IMR-90 (cell line): ENCODE measurements around the gene SPESP1. TPM values are rescaled to one million over a fixed set of nuclear protein-coding genes. Genes with fewer than 3 reads are reported as not detected.

Experiments
- ATAC-seq: fragments of 200-7000 bp; cut with Tn5 transposase; 2 replicates; pipeline ENCODE4 v1.9.1; 2020; ENCODE audit warnings: low read depth, mild to moderate bottlenecking, moderate library complexity
- BruUV-seq: library from RNA; stranded (reverse); fragments of 400-500 nt; replicated peaks from 2 replicates; lab custom pipeline; 2021; lab: Mats Ljungman, UMichigan
- CTCF ChIA-PET: fragments of 300-600 bp; formaldehyde crosslinking; extraction: SDS; loops from one replicate; lab custom pipeline; 2021; ENCODE audit warnings: antibody characterized with exemption; lab: Yijun Ruan, JAX
- POLR2A ChIA-PET: fragments of 300-600 bp; sonication (Branson Sonifier 250); formaldehyde crosslinking; loops from one replicate; lab custom pipeline; 2022; ENCODE audit warnings: antibody characterized with exemption; ENCODE audit not compliant: unreplicated experiment; lab: Charles Lee
- DNase-seq: peaks from one replicate; pipeline ENCODE4 v3.0.0; 2013
- H2AFZ ChIP-seq: replicated peaks from 2 replicates; pipeline ENCODE3; 2013; ENCODE audit warnings: low read length, mild to moderate bottlenecking; ENCODE audit not compliant: poor library complexity
- H2AK5ac ChIP-seq: 2 replicates; pipeline ENCODE4 v1.6.1; 2013; ENCODE audit warnings: low read depth, low read length, inconsistent platforms
- H2AK9ac ChIP-seq: replicated peaks from 2 replicates; pipeline ENCODE3; 2013; ENCODE audit warnings: mild to moderate bottlenecking, low read depth, low read length, moderate library complexity; ENCODE audit not compliant: poor library complexity
- H2BK120ac ChIP-seq: 2 replicates; pipeline ENCODE4 v1.6.1; 2013; ENCODE audit warnings: low read depth, low read length, inconsistent platforms
- H2BK15ac ChIP-seq: 3 replicates; pipeline ENCODE4 v1.6.1; 2013; ENCODE audit warnings: low read depth, low read length, inconsistent platforms
- H2BK20ac ChIP-seq: 2 replicates; pipeline ENCODE4 v1.6.1; 2013; ENCODE audit warnings: low read depth, mild to moderate bottlenecking, inconsistent platforms, low read length, moderate library complexity
- H2BK5ac ChIP-seq: 2 replicates; pipeline ENCODE4 v1.6.1; 2013; ENCODE audit warnings: mild to moderate bottlenecking, low read depth, low read length, inconsistent platforms; ENCODE audit not compliant: poor library complexity, severe bottlenecking
- H3K14ac ChIP-seq: replicated peaks from 2 replicates; pipeline ENCODE4 v1.6.1; 2013; ENCODE audit warnings: low read depth, low read length, inconsistent platforms
- H3K18ac ChIP-seq: 2 replicates; pipeline ENCODE4 v1.6.1; 2013; ENCODE audit warnings: low read depth, low read length, control low read depth
- H3K23ac ChIP-seq: 2 replicates; pipeline ENCODE4 v1.6.1; 2013; ENCODE audit warnings: low read depth, low read length, inconsistent platforms
- H3K27ac ChIP-seq: 2 replicates; pipeline ENCODE4 v1.5.1; 2013; ENCODE audit warnings: mild to moderate bottlenecking, control low read depth, low read length; ENCODE audit not compliant: insufficient read depth
- H3K27me3 ChIP-seq: 2 replicates; pipeline ENCODE4 v1.6.1; 2013; ENCODE audit warnings: low read length; ENCODE audit not compliant: control insufficient read depth, insufficient read depth
- H3K36me3 ChIP-seq: 2 replicates; pipeline ENCODE4 v1.6.1; 2013; ENCODE audit warnings: low read length, mixed read lengths; ENCODE audit not compliant: control insufficient read depth, insufficient read depth
- H3K4ac ChIP-seq: 2 replicates; pipeline ENCODE4 v1.6.1; 2013; ENCODE audit warnings: low read depth, low read length, inconsistent platforms
- H3K4me1 ChIP-seq: 2 replicates; pipeline ENCODE4 v1.6.1; 2013; ENCODE audit warnings: low read length, mixed read lengths; ENCODE audit not compliant: control insufficient read depth, insufficient read depth
- H3K4me2 ChIP-seq: 2 replicates; pipeline ENCODE4 v1.6.1; 2013; ENCODE audit warnings: low read depth, mild to moderate bottlenecking, control low read depth, low read length, moderate library complexity
- H3K4me3 ChIP-seq: 2 replicates; pipeline ENCODE4 v1.5.1; 2013; ENCODE audit warnings: low read depth, mild to moderate bottlenecking, control low read depth, low read length, moderate library complexity; ENCODE audit not compliant: insufficient read depth
- H3K56ac ChIP-seq: 2 replicates; pipeline ENCODE4 v1.6.1; 2013; ENCODE audit warnings: low read length, inconsistent platforms; ENCODE audit not compliant: insufficient read depth; ENCODE audit errors: extremely low read depth
- H3K79me1 ChIP-seq, 2 experiments: 2 replicates each; pipeline ENCODE4 v1.6.1; 2013; ENCODE audit warnings: low read length in 2 of 2, inconsistent platforms in 1 of 2, low read depth in 1 of 2
- H3K9ac ChIP-seq: 2 replicates; pipeline ENCODE4 v1.6.1; 2013; ENCODE audit warnings: low read depth, low read length, control low read depth
- H3K9me1 ChIP-seq: 2 replicates; pipeline ENCODE4 v1.6.1; 2013; ENCODE audit warnings: low read length, inconsistent platforms; ENCODE audit not compliant: insufficient read depth
- H3K9me3 ChIP-seq: 2 replicates; pipeline ENCODE4 v1.6.1; 2013; ENCODE audit warnings: low read length; ENCODE audit not compliant: control insufficient read depth, insufficient read depth
- H4K20me1 ChIP-seq: 2 replicates; pipeline ENCODE4 v1.6.1; 2013; ENCODE audit warnings: low read length, inconsistent platforms; ENCODE audit not compliant: insufficient read depth
- H4K5ac ChIP-seq: 2 replicates; pipeline ENCODE4 v1.6.1; 2013; ENCODE audit warnings: mild to moderate bottlenecking, low read depth, low read length, control low read depth
- H4K8ac ChIP-seq, 2 experiments: 2 replicates each; pipeline ENCODE4 v1.6.1; 2013; ENCODE audit warnings: low read depth in 2 of 2, low read length in 2 of 2, control low read depth in 1 of 2, inconsistent platforms in 1 of 2
- H4K91ac ChIP-seq: 2 replicates; pipeline ENCODE4 v1.6.1; 2013; ENCODE audit warnings: low read depth, low read length, inconsistent platforms; ENCODE audit not compliant: insufficient read depth
- BHLHE40 ChIP-seq: fragments of 150-350 bp; IDR thresholded peaks from 2 replicates; pipeline ENCODE4 v1.6.1; 2016; ENCODE audit warnings: mild to moderate bottlenecking, low read depth, low read length
- FOS ChIP-seq: fragments of 150-350 bp; IDR thresholded peaks from 2 replicates; pipeline ENCODE4 v1.6.1; 2016; ENCODE audit warnings: low read depth, low read length
- MAZ ChIP-seq: IDR thresholded peaks from 2 replicates; pipeline ENCODE4 v1.6.1; 2012; ENCODE audit warnings: low read depth, mild to moderate bottlenecking, low read length, improper control_type of control experiment, moderate library complexity, borderline replicate concordance
- MXI1 ChIP-seq: IDR thresholded peaks from 2 replicates; pipeline ENCODE4 v1.6.1; 2012; ENCODE audit warnings: low read depth, mild to moderate bottlenecking, low read length, moderate library complexity, borderline replicate concordance
- NFE2L2 ChIP-seq: fragments of 150-350 bp; IDR thresholded peaks from 2 replicates; pipeline ENCODE4 v1.6.1; 2016; ENCODE audit warnings: low read depth, mild to moderate bottlenecking, low read length
- WGBS, 2 experiments: methylation state at CpG; one replicate each; pipeline versions ENCODE4 v1.1.5 to v1.1.7; 2013; ENCODE audit warnings: missing lambda C conversion rate in 2 of 2; ENCODE audit not compliant: insufficient read length in 1 of 2; ENCODE audit errors: extremely low coverage in 2 of 2; 5-methylcytosine and 5-hydroxymethylcytosine counted together
- dilution Hi-C: fragments of 300-500 bp; cut with HindIII; formaldehyde crosslinking; loops from one replicate; pipeline ENCODE4 v1.14.3; 2018; ENCODE audit warnings: low sequenced_read_pairs; ENCODE audit not compliant: unreplicated experiment
- in situ Hi-C: fragments of 300-500 bp; cut with MboI; formaldehyde crosslinking; loops from 3 replicates; pipeline ENCODE4 v1.14.3; 2019; ENCODE audit warnings: low sequenced_read_pairs, inconsistent platforms, mixed read lengths
- intact Hi-C: fragments of 100-400 bp; cut with micrococcal nuclease; formaldehyde crosslinking; loops from 2 replicates; pipeline ENCODE4 v1.10.0; 2022
- polyA plus RNA-seq, 3 experiments: library from polyadenylated mRNA; depleted of rRNA; stranded (reverse); fragments of >200 nt; gene quantifications; 2 replicates each; pipeline ENCODE4 v1.2.3, GENCODE V29; 2012; ENCODE audit warnings: low replicate concordance in 1 of 3
- total RNA-seq: library from RNA; depleted of rRNA; stranded (reverse); fragments of >200 nt; gene quantifications from 2 replicates; pipeline ENCODE4 v1.2.3, GENCODE V29; 2012

Gene SPESP1
- total and polyA plus RNA-seq, 2 of the 4 experiments (the other 2 are of a cell fraction): 2.9 to 3.0 TPM

DNA sequence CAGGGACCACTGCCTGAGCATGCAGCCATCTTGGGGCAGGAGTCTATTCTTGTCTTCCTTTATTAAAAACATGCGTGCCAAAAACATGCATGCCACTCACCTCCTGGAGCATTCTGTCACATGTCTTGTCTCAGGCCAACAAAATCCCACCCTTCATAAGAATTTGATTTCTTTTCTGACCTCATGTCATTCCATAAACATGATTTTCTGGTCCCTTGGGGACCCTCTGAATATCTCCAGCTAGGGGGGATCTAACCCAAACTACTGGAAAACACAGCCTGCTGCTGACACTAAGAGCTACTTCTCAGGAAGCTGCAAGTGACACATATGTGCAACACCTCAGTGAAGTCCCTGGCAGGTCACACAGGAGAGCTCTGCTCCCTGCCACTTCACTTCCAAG, 57.4 kb downstream of the SPESP1 start:
- POLR2A ChIA-PET: no interaction called here
- no peaks in the 10 kb centered on the region for H3K9me3 ChIP-seq
- in situ Hi-C loops: no loop called here
- no peak overlapping the region for H3K4me2 ChIP-seq
- ATAC-seq: no peak
- no peak overlapping the region for H2AK5ac ChIP-seq
- H2BK120ac ChIP-seq: no peak overlapping the region
- H2BK15ac ChIP-seq: no peak overlapping the region
- no peaks in the 10 kb centered on the region for H4K20me1 ChIP-seq
- no peak overlapping the region for H4K8ac ChIP-seq
- no peaks in the 10 kb centered on the region for H3K4me1 ChIP-seq
- BruUV-seq: no TSS peak
- CTCF ChIA-PET: no interaction called here
- no peaks in the 10 kb centered on the region for H3K79me1 ChIP-seq
- 86% methylated on average over 1 of the region's 1 CpG; no CpG with 5 or more reads in 1 of the 2 experiments for WGBS, 2 experiments
- no peak overlapping the region for H2AFZ ChIP-seq
- H3K4me3 ChIP-seq: no peak overlapping the region
- no peak for TF ChIP-seq MXI1
- TF ChIP-seq NFE2L2: no peak
- TF ChIP-seq FOS: no peak
- TF ChIP-seq BHLHE40: no peak
- TF ChIP-seq MAZ: no peak
- dilution Hi-C loops: no loop called here
- H3K27me3 ChIP-seq: peaks cover 41% of the 10 kb centered on the region
- H3K4ac ChIP-seq: no peak overlapping the region
- no peak overlapping the region for H4K5ac ChIP-seq
- no peaks in the 10 kb centered on the region for H3K36me3 ChIP-seq
- intact Hi-C loops: no loop called here
- H2AK9ac ChIP-seq: no peak overlapping the region
- no peak overlapping the region for H3K23ac ChIP-seq
- no peak overlapping the region for H3K14ac ChIP-seq
- H2BK5ac ChIP-seq: no peak overlapping the region
- H3K9ac ChIP-seq: no peak overlapping the region
- no peak for DNase-seq
- no peak overlapping the region for H3K18ac ChIP-seq
- H2BK20ac ChIP-seq: no peak overlapping the region
- H3K9me1 ChIP-seq: no peaks in the 10 kb centered on the region
- no peak overlapping the region for H3K56ac ChIP-seq
- H4K91ac ChIP-seq: no peak overlapping the region
- no peak overlapping the region for H3K27ac ChIP-seq
